Left lung (tissue), 10 donors: Measurements from ENCODE around the gene BAIAP2. TPM values are rescaled to one million over a fixed set of nuclear protein-coding genes. Genes with fewer than 3 reads are reported as not detected.

Experiments used
- ATAC-seq: fragments of 200-7000 bp; cut with Tn5 transposase; one replicate; pipeline ENCODE4 v1.9.1; 2020; ENCODE audit warnings: moderate library complexity
- DNase-seq, 4 donors: peaks; one replicate each; pipeline ENCODE4 v3.0.0-alpha.2; 2013 to 2020
- H3K27ac ChIP-seq, 2 donors: fragments of 200-600 bp; sonication (generic) in 1 of 2; one replicate each; pipeline versions ENCODE4 v1.5.0 to v1.8.0; 2020 to 2021
- H3K27me3 ChIP-seq, 2 donors: fragments of 200-600 bp; sonication (generic) in 1 of 2; one replicate each; pipeline versions ENCODE4 v1.5.0 to v1.8.0; 2020 to 2021
- H3K36me3 ChIP-seq, 2 donors: fragments of 200-600 bp; sonication (generic) in 1 of 2; one replicate each; pipeline versions ENCODE4 v1.5.0 to v1.8.0; 2020 to 2021
- H3K4me1 ChIP-seq, 2 donors: fragments of 200-600 bp; one replicate each; pipeline ENCODE4 v1.8.0; 2021
- H3K4me3 ChIP-seq, 2 donors: fragments of 200-600 bp; sonication (generic) in 1 of 2; one replicate each; pipeline versions ENCODE4 v1.5.0 to v1.8.0; 2020 to 2021; ENCODE audit warnings: mild to moderate bottlenecking in 1 of 2
- H3K9me3 ChIP-seq, 2 donors: fragments of 200-600 bp; sonication (generic) in 1 of 2; one replicate each; pipeline versions ENCODE4 v1.5.0 to v1.8.0; 2020 to 2021
- CTCF ChIP-seq, 2 donors: fragments of 200-600 bp; sonication (generic) in 1 of 2; IDR thresholded peaks; one replicate each; pipeline versions ENCODE4 v1.5.0 to v1.8.0; 2021; ENCODE audit warnings: antibody characterized with exemption in 2 of 2
- intact Hi-C, 2 donors: fragments of 100-400 bp; cut with DNase I; formaldehyde crosslinking; loops; one replicate each; pipeline versions ENCODE4 v1.11.2 to v1.14.2; 2022
- polyA plus RNA-seq, 6 donors: library from polyadenylated mRNA; unstranded; fragments of 120-200 nt; gene quantifications; one replicate each; pipeline ENCODE4 v1.2.1, GENCODE V29; 2013; ENCODE audit not compliant: insufficient read length in 6 of 6
- total RNA-seq, 2 donors: library from RNA; stranded (reverse); fragmentation: NEBNext Ultra II Directional; extraction: Animal tissue kit (Norgen Biotek cat#: 25700); gene quantifications; one replicate each; pipeline ENCODE4 v1.2.1, GENCODE V29; 2021
- donor health status: DM: no; HTN: yes; CAD: no.
- donor health status: DM: no; HTN: no; CAD: no.

The BAIAP2 gene
- total and polyA plus RNA-seq, 8 donors, result 40.9 to 135 (median 52.6) TPM

DNA sequence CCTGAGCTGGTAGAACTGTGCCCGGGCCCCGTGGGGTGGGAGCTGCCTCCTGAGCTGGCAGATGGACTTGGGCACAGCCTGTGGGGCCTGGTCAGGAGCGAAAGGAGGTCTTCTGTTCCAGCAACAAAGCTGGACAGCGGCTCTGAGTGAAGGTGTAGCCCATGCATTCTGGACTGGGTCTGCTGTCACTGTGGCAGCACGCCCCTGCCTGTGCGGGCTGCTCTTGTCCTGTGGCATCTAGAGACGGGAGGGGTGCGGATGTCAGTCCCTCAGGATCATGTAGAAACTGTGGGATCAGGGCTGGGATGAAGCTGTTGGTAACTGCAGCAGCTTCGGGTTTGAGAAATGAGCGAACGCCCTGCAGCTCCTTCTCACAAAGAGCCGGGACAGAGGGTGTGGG is 19.4 kb downstream of the BAIAP2 start:
- no peak for ATAC-seq
- H3K9me3 ChIP-seq, result no peaks in the 10 kb centered on the region
- TF ChIP-seq CTCF (IDR thresholded peaks at IDR 0.05), result no peak
- peaks cover 29 to 50% of the 10 kb centered on the region in 2 donors for H3K4me1 ChIP-seq
- intact Hi-C loops, result no loop called here
- H3K36me3 ChIP-seq, result peaks cover 0 to 14% of the 10 kb centered on the region in 2 donors
- H3K27ac ChIP-seq, result no peak overlapping the region
- H3K4me3 ChIP-seq, result no peak overlapping the region
- H3K27me3 ChIP-seq, result no peaks in the 10 kb centered on the region
- DNase-seq, result no peak

DNA sequence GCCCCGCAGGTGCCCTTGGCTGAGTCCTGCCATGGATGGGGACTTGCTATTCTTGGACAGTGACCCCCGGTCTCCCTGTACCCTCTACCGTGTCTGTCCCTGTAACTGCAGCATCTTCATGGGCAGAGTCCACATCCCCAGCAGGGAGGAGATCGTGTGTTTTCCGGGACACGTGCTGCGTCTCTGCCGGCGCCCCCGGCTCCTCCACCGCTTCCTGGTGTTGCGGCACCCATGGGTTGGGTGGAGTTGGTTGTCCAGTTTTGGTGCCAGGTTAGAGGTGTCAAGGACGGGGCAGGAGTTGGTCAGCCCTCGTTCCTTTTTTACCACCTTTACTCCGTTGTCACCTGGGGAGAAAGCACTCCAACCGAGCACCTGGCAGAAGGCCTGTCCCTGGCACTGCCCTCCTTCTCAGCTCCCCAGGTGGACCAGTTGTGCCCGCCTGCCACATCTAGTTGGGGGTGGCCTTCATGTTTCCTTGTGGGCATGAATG is 20.0 kb downstream of the BAIAP2 start:
- H3K27me3 ChIP-seq, result no peaks in the 10 kb centered on the region
- H3K9me3 ChIP-seq, result no peaks in the 10 kb centered on the region
- no peak overlapping the region for H3K27ac ChIP-seq
- no peak for TF ChIP-seq CTCF (IDR thresholded peaks at IDR 0.05)
- DNase-seq (no peak), ATAC-seq (no peak)
- H3K36me3 ChIP-seq, result peaks cover 0 to 20% of the 10 kb centered on the region in 2 donors
- intact Hi-C loops, result no loop called here
- no peak overlapping the region for H3K4me3 ChIP-seq
- H3K4me1 ChIP-seq, result peaks cover 23 to 44% of the 10 kb centered on the region in 2 donors

- ATAC-seq (no peak), DNase-seq (no peak)
- no peak overlapping the region for H3K27ac ChIP-seq
- H3K9me3 ChIP-seq, result no peaks in the 10 kb centered on the region
- peaks cover 0 to 21% of the 10 kb centered on the region in 2 donors for H3K36me3 ChIP-seq
- no peaks in the 10 kb centered on the region for H3K27me3 ChIP-seq
- no peak for TF ChIP-seq CTCF (IDR thresholded peaks at IDR 0.05)
- intact Hi-C loops, result no loop called here
- no peak overlapping the region for H3K4me3 ChIP-seq
- H3K4me1 ChIP-seq, result peaks cover 9 to 30% of the 10 kb centered on the region in 2 donors
Observed at GRCh38 chr17:81056312-81056711, 21.4 kb downstream of the BAIAP2 start.

GRCh38 chr17:81057079-81057730 is 22.3 kb downstream of the BAIAP2 start:
- Histone ChIP-seq H3K4me1 (peaks cover 7 to 21% of the 10 kb centered on the region in 2 donors), H3K27me3 (no peaks in the 10 kb centered on the region), H3K36me3 (peaks cover 0 to 21% of the 10 kb centered on the region in 2 donors), H3K27ac (peak overlapping the region; percentile 41 to 53), H3K4me3 (no peak overlapping the region), H3K9me3 (no peaks in the 10 kb centered on the region)
- peak in 3 of 4 donors; percentile 74 to 89 (median 86) for DNase-seq
- no peak for TF ChIP-seq CTCF (IDR thresholded peaks at IDR 0.05)
- peak; percentile 96 for ATAC-seq
- intact Hi-C loops, result no loop called here

DNA sequence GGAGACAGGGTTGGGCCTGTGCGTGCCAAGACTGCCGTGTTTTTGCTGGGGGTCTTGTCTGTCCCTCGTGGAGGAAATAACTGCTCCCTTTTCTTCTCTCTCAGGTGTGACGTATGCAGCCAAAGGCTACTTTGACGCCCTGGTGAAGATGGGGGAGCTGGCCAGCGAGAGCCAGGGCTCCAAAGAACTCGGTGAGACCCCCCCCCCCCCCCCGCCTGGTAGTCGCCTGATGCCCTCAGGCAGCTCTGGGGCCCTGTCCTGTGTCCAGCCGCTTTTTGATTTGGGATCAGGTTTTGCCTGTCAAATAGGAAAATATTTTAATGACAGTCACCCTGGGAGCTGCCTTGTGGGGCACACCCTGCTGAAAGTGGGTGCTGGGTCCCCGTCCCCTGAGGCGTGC is 22.8 kb downstream of the BAIAP2 start:
- no peak overlapping the region for H3K4me3 ChIP-seq
- no peak for TF ChIP-seq CTCF (IDR thresholded peaks at IDR 0.05)
- peaks cover 0 to 21% of the 10 kb centered on the region in 2 donors for H3K36me3 ChIP-seq
- DNase-seq, result no peak
- no peak for ATAC-seq
- intact Hi-C loops, result no loop called here
- peak overlapping the region; percentile 41 to 53 for H3K27ac ChIP-seq
- H3K9me3 ChIP-seq, result no peaks in the 10 kb centered on the region
- peaks cover 7 to 16% of the 10 kb centered on the region in 2 donors for H3K4me1 ChIP-seq
- H3K27me3 ChIP-seq, result no peaks in the 10 kb centered on the region
